CD4-positive, alpha-beta T cell treated with Interferon alpha-2 for 1 hour (primary cell): ENCODE measurements around the gene MRPS12.
A peak's percentile ranks its signal among the peaks of the same experiment; 100 is the strongest.
"Not testable (repeated sequence)": the region's sequence is repeated elsewhere in the genome, so short reads cannot be mapped to it uniquely, and the experiment has no call there.

Source experiments
- DNase-seq, 2 donors: peaks; one replicate each; pipeline ENCODE4 v3.0.0-alpha.2; 2020 to 2022

The MRPS12 gene

GRCh38 chr19:38942471-38943181 is 11.9 kb downstream of the MRPS12 start:
- no peak for DNase-seq

GRCh38 chr19:38944981-38945506 is 14.3 kb downstream of the MRPS12 start:
- DNase-seq, result no peak

- DNase-seq, result no peak
Measured at GRCh38 chr19:38945562-38946228, 15.0 kb downstream of the MRPS12 start.

- DNase-seq, result no peak
Measured at GRCh38 chr19:38946229-38947010, 15.7 kb downstream of the MRPS12 start.

GRCh38 chr19:38949580-38950367 is 19.0 kb downstream of the MRPS12 start:
- peak; percentile 84 to 88 for DNase-seq

GRCh38 chr19:38951187-38951586 is 20.4 kb downstream of the MRPS12 start:
- DNase-seq, result no peak

GRCh38 chr19:38952395-38953165 is 21.8 kb downstream of the MRPS12 start:
- peak; percentile 22 to 66 for DNase-seq

GRCh38 chr19:38953677-38954076 is 22.9 kb downstream of the MRPS12 start:
- DNase-seq, result no peak

GRCh38 chr19:38956264-38956663 is 25.5 kb downstream of the MRPS12 start:
- no peak for DNase-seq

- DNase-seq, result no peak
Measured at GRCh38 chr19:38958301-38958700, 27.6 kb downstream of the MRPS12 start.

- no peak for DNase-seq
Measured at GRCh38 chr19:38959618-38960017, 28.9 kb downstream of the MRPS12 start.

GRCh38 chr19:38964738-38965137 is 34.0 kb downstream of the MRPS12 start:
- DNase-seq, result no peak

- DNase-seq, result not testable (repeated sequence)
Measured at GRCh38 chr19:38966149-38966548, 35.4 kb downstream of the MRPS12 start.

- DNase-seq, result no peak
Measured at GRCh38 chr19:38970664-38971532, 40.2 kb downstream of the MRPS12 start.

- DNase-seq, result no peak
Measured at GRCh38 chr19:38971672-38972071, 40.9 kb downstream of the MRPS12 start.

- DNase-seq, result no peak
Measured at GRCh38 chr19:38974624-38975213, 44.0 kb downstream of the MRPS12 start.

- DNase-seq, result no peak
Measured at GRCh38 chr19:38975214-38975860, 44.6 kb downstream of the MRPS12 start, which contains the start of gene FBXO17. TSS of gene FBXO17 (minus strand) at chr19:38975742. CDS start at chr19:38950319, 25,423 bp downstream.

GRCh38 chr19:38975861-38976271 is 45.1 kb downstream of the MRPS12 start:
- DNase-seq, result no peak

GRCh38 chr19:38977445-38978325 is 46.9 kb downstream of the MRPS12 start:
- DNase-seq, result no peak
